ENCODE results near the gene FAM53B.

The FAM53B gene

DNA sequence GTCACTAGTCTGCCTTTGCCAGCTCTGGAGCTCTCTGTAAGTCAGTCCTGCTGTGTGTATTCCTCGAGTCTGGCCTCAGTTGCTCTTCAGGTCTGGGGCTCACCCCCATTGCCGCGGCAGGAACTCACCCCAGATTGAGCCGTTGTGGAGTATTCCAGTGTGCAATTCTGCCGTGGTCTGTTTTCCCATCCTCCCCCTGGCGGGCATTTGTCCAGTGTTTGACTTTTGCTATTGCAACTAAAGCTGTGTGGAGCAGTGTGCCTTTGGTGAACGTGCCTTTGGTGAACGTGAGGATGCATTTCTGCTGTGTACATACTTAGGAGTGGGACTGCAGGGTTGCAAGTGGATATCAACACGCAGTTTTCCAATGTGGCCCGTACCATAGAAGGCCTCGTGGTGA is 134.5 kb downstream of the FAM53B start:
- TF ChIP-seq, protein P1, sequence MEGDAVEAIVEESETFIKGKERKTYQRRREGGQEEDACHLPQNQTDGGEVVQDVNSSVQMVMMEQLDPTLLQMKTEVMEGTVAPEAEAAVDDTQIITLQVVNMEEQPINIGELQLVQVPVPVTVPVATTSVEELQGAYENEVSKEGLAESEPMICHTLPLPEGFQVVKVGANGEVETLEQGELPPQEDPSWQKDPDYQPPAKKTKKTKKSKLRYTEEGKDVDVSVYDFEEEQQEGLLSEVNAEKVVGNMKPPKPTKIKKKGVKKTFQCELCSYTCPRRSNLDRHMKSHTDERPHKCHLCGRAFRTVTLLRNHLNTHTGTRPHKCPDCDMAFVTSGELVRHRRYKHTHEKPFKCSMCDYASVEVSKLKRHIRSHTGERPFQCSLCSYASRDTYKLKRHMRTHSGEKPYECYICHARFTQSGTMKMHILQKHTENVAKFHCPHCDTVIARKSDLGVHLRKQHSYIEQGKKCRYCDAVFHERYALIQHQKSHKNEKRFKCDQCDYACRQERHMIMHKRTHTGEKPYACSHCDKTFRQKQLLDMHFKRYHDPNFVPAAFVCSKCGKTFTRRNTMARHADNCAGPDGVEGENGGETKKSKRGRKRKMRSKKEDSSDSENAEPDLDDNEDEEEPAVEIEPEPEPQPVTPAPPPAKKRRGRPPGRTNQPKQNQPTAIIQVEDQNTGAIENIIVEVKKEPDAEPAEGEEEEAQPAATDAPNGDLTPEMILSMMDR (IDR thresholded peaks at IDR 0.05), result no peak
- Histone ChIP-seq H3K4me3 (no peak overlapping the region), H3K27ac (no peak overlapping the region)
- DNase-seq (ENCODE audit: low spot score), result no peak

DNA sequence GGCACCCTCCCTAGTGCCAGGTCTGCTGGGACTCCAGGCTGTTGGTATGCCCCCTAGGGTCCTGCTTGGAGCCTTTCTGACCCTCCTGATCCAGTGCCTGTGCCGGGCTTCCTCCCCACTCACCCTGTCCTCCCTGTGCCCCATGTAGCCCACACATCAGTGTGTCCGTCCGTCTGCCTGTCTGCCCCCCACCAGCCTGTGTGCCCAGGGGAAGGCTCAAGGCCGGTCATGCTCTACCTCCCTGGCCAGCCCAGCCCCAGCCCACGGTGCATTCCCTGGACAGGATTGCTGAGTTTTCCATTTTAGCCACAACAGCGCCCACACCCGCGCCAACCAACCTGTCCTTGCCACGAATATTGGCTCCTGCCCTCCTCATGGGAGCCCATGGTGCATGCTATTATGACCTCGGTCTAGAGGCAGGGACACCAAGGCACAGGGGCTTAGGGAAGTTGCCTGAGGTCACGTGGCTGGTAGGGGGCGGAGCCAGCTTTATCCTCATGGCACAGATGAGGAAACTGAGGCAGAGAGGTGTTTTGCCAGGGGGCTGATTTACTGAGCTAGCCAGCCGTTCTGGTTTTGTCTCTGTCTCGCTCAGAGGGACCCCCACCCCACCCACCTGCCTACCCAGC is 136.0 kb downstream of the FAM53B start:
- Histone ChIP-seq H3K4me3 (no peak overlapping the region), H3K27ac (no peak overlapping the region)
- TF ChIP-seq, protein P1 (IDR thresholded peaks at IDR 0.05), result no peak
- DNase-seq (ENCODE audit: low spot score), result no peak

DNA sequence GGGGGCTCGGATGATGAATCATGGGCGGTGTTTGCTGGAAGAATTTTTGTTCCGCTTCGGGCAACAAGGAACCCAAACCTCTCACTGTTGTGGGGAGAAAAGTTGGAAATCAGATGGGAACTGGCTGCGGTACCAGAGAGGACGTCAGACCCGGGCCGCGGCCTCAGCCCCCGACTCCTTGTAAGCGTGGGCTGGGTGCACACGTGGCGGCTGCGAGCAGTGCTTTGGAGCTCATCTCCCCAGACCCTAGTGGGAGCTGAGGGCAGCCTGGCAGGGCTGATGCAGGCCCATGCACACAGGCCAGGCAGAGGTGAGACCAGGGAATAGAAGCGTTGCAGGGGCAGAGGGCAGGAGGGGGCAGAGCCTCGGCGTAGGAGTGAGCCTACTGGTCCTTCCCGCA is 136.5 kb downstream of the FAM53B start:
- TF ChIP-seq, protein P1 (IDR thresholded peaks at IDR 0.05), result no peak
- no peak overlapping the region for H3K27ac ChIP-seq
- no peak overlapping the region for H3K4me3 ChIP-seq
- DNase-seq (ENCODE audit: low spot score), result no peak

DNA sequence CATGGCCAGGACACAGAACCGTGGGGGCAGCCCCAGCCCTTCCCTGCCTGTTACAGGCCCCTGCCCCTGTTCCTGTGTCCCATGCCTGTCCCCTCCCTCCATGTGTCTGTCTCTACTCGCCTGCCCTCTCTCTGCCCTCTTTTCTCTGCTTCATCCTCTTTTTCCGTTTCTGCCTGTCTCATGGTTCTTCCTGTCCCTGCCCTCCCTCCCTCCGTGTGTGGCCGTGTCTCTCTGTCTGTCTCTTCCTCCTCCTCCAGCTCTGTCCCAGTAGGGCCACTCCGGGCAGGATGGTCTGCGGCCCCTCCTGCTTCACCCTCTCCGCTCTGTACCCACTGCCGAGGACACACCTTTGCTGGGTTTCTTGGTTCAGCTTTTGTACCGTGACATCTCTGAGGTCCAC is 137.4 kb downstream of the FAM53B start:
- no peak overlapping the region for H3K4me3 ChIP-seq
- TF ChIP-seq, protein P1 (IDR thresholded peaks at IDR 0.05), result no peak
- H3K27ac ChIP-seq, result no peak overlapping the region
- no peak for DNase-seq (ENCODE audit: low spot score)

DNA sequence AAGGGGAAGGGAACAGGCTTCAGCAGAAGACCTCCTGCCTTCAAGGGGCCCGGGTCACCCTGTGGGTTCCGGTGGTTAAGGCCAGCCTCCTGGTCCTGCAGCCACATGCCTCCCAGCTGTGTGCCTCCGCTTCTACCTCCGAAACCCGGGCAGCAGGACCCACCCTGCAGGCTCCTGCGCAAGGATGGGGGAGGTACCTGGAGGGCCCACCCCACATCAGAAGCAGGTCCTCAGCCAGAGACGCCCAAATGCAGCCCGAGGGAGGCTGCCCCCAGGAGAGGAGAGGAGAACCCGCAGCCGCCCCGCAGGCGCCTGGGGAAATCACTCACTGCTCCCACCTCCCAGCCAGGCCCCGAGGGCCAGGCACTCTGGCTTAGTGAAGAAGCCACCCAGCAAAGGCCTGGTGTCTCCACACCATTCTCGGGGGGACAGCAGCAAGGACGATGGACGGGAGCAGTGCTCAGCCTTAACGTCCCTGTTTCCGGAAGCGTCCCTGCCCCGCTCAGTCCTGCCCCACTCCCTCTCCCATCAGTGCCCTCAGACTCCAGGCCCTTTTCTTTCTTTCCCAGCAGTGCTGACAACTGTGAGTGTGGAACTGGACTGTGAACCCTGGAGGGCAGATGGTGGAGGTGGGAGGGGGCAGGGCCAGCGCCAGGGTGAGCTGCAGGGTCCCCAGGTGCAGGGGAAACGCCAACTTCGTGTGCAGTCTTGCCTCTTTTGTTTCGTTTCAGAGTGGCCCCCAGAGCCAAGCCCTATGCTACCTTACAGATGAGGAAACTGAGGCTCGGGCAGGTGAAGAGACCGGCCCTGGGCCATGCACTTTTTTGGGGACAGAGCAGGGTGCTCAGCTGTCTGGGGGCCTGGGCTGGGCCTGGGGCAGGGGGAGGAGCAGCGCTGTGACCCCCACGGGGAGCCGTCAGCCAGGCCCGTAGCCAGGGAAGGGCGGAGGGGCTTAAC is 138.0 kb downstream of the FAM53B start:
- Histone ChIP-seq H3K4me3 (no peak overlapping the region), H3K27ac (no peak overlapping the region)
- DNase-seq (ENCODE audit: low spot score), result no peak
- TF ChIP-seq, protein P1 (IDR thresholded peaks at IDR 0.05), result no peak

DNA sequence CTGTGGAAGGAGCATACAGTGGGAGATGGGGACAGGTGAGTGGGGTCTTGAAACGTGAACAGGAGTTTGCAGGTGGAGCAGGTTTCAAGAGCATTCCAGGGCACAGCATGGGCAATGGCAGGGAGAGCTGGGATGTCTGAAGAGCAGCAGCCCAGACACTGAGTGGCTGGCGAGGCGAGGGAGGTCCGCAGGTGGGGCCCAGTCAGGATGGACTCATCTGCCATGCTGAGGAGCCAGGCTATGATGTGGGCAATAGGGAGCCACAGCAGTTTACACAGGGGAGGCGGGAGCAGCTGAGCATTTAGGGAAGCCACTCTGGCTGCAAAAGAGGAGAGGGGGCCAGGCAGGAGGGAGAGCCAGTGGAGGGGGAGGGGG is 138.7 kb downstream of the FAM53B start:
- TF ChIP-seq, protein P1 (IDR thresholded peaks at IDR 0.05), result no peak
- no peak overlapping the region for H3K4me3 ChIP-seq
- DNase-seq (ENCODE audit: low spot score), result no peak
- no peak overlapping the region for H3K27ac ChIP-seq

DNA sequence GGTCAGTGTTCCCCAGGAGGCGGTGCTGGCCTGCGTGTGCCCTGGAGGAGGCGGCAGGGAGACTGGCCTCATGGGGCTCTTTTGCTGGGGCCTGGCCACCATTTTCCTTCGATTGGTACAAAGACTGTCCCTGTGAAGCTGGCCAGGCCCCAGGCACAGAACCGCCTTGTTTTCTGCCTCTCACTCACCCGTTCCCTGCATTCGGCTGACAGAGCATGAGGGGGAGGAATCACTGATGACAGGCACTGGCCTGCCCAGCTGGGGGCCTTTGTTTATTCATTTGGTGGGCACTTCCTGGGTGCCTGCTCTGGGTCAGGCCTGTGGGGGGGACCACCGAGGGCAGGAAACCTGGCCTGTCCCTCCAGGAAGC is 139.2 kb downstream of the FAM53B start:
- Histone ChIP-seq H3K27ac (peak overlapping the region in 1 of 2 donors; percentile 7), H3K4me3 (no peak overlapping the region)
- TF ChIP-seq, protein P1 (IDR thresholded peaks at IDR 0.05), result no peak
- DNase-seq (ENCODE audit: low spot score), result no peak
